Endothelial cell of umbilical vein (primary cell): ENCODE data around the gene CAPN8. TPM values are rescaled to one million over a fixed set of nuclear protein-coding genes. Genes with fewer than 3 reads are reported as not detected.

ENCODE experiments used
- BruUV-seq: library from RNA; stranded (reverse); fragments of 400-500 nt; replicated peaks from 2 replicates; lab custom pipeline; 2021; lab: Mats Ljungman, UMichigan
- CTCF ChIA-PET: fragments of 300-600, 350-600 bp; sonication (Branson Sonifier 250); formaldehyde crosslinking; loops from one replicate; lab custom pipeline; 2021; ENCODE audit warnings: antibody characterized with exemption, inconsistent platforms; lab: Charles Lee
- POLR2A ChIA-PET: fragments of 300-600, 350-600 bp; sonication (Branson Sonifier 250); formaldehyde crosslinking; loops from one replicate; lab custom pipeline; 2021; ENCODE audit warnings: antibody characterized with exemption, inconsistent platforms; lab: Charles Lee
- DNase-seq: peaks from one replicate; pipeline ENCODE4 v3.0.0-alpha.2; 2011; ENCODE audit warnings: low read depth, low spot score
- FAIRE-seq: peaks from 2 replicates; lab custom pipeline; 2011; peaks lifted over from hg19 to GRCh38; lab: Jason Lieb, UNC
- H2AFZ ChIP-seq: 2 replicates; pipeline ENCODE4 v1.6.0; 2012; ENCODE audit warnings: low read depth, low read length, control low read depth, inconsistent platforms
- H3K27ac ChIP-seq: 2 replicates; pipeline ENCODE4 v1.5.1; 2011; ENCODE audit warnings: low read depth, mild to moderate bottlenecking, control low read depth, low read length, moderate library complexity; ENCODE audit not compliant: insufficient read depth
- H3K27me3 ChIP-seq, 2 experiments: 2 replicates each; pipeline versions ENCODE4 v1.6.0 to v1.6.1; 2011; ENCODE audit warnings: low read length in 2 of 2, mixed read lengths in 1 of 2; ENCODE audit not compliant: control insufficient read depth in 2 of 2, insufficient read depth in 2 of 2
- H3K36me3 ChIP-seq, 2 experiments: 2 replicates in 1 of 2; 3 replicates in 1 of 2; pipeline ENCODE4 v1.5.1; 2011; ENCODE audit warnings: low read length in 2 of 2, mild to moderate bottlenecking in 1 of 2, moderate library complexity in 1 of 2; ENCODE audit not compliant: control insufficient read depth in 2 of 2, insufficient read depth in 2 of 2; ENCODE audit errors: extremely low read depth in 1 of 2
- H3K4me1 ChIP-seq: 3 replicates; pipeline ENCODE4 v1.5.1; 2011; ENCODE audit warnings: mild to moderate bottlenecking, low read length; ENCODE audit not compliant: control insufficient read depth, insufficient read depth; ENCODE audit errors: extremely low read depth
- H3K4me2 ChIP-seq: 2 replicates; pipeline ENCODE4 v1.6.1; 2011; ENCODE audit warnings: low read length, control low read depth, mixed read lengths; ENCODE audit not compliant: insufficient read depth
- H3K4me3 ChIP-seq, 3 experiments: fragments of 200-600 bp in 1 of 3; sonication (generic), shearing (Covaris generic) in 1 of 3; replicated peaks in 1 of 3; 2 replicates each; pipeline ENCODE4 v1.5.1; 2011 to 2016; ENCODE audit warnings: control low read depth in 3 of 3, low read length in 3 of 3, mild to moderate bottlenecking in 2 of 3, inconsistent platforms in 1 of 3, low read depth in 1 of 3, moderate library complexity in 1 of 3; ENCODE audit not compliant: insufficient read depth in 1 of 3
- H3K79me2 ChIP-seq: 2 replicates; pipeline ENCODE4 v1.6.0; 2012; ENCODE audit warnings: low read length, inconsistent platforms; ENCODE audit not compliant: control insufficient read depth, insufficient read depth
- H3K9ac ChIP-seq: replicated peaks from 2 replicates; pipeline ENCODE3; 2011; ENCODE audit warnings: low read length, control low read depth; ENCODE audit not compliant: insufficient read depth; ENCODE audit errors: extremely low read depth
- H3K9me1 ChIP-seq: replicated peaks from 3 replicates; pipeline ENCODE4 v1.6.0; 2011; ENCODE audit warnings: mild to moderate bottlenecking, low read length; ENCODE audit not compliant: control insufficient read depth, insufficient read depth; ENCODE audit errors: extremely low read depth
- H3K9me3 ChIP-seq: replicated peaks from 2 replicates; pipeline ENCODE4 v1.5.1; 2012; ENCODE audit warnings: low read length, inconsistent platforms; ENCODE audit not compliant: control insufficient read depth, insufficient read depth
- H4K20me1 ChIP-seq: replicated peaks from 2 replicates; pipeline ENCODE3; 2011; ENCODE audit warnings: mild to moderate bottlenecking, low read length; ENCODE audit not compliant: control insufficient read depth, insufficient read depth; ENCODE audit errors: extremely low read depth
- EZH2 ChIP-seq: IDR thresholded peaks from 2 replicates; pipeline ENCODE4 v1.6.1; 2012; ENCODE audit warnings: borderline replicate concordance, low read depth, mild to moderate bottlenecking, moderate library complexity, low read length, inconsistent platforms; ENCODE audit not compliant: severe bottlenecking
- FOS ChIP-seq: IDR thresholded peaks from 2 replicates; pipeline ENCODE4 v1.6.1; 2011; ENCODE audit warnings: mild to moderate bottlenecking, low read length, moderate library complexity, borderline replicate concordance; ENCODE audit not compliant: insufficient read depth
- GATA2 ChIP-seq: IDR thresholded peaks from 2 replicates; pipeline ENCODE4 v1.7.0; 2011; ENCODE audit warnings: low read depth, mild to moderate bottlenecking, moderate library complexity, mixed read lengths, low read length; ENCODE audit not compliant: insufficient read length, insufficient read depth
- JUN ChIP-seq: IDR thresholded peaks from 2 replicates; pipeline ENCODE4 v1.6.1; 2011; ENCODE audit warnings: borderline replicate concordance, low read depth; ENCODE audit not compliant: insufficient read length, insufficient read depth
- MYC ChIP-seq: IDR thresholded peaks from one replicate; pipeline ENCODE4 v1.6.1; 2011; ENCODE audit warnings: mild to moderate bottlenecking, low read depth, low read length
- POLR2A ChIP-seq: IDR thresholded peaks from 2 replicates; pipeline ENCODE4 v1.6.1; 2012; ENCODE audit warnings: low read depth, mild to moderate bottlenecking, control low read depth, low read length
- POLR2AphosphoS5 ChIP-seq: IDR thresholded peaks from 2 replicates; pipeline ENCODE4 v1.6.1; 2012; ENCODE audit warnings: low read depth, mild to moderate bottlenecking, control low read depth, low read length, moderate library complexity; ENCODE audit not compliant: insufficient read depth
- dilution Hi-C: fragments of 300-500 bp; cut with MboI; formaldehyde crosslinking; loops from one replicate; pipeline ENCODE4 v1.15.0; 2019; ENCODE audit warnings: low sequenced_read_pairs; ENCODE audit not compliant: extremely low pct_ligation_motif_present
- intact Hi-C: fragments of 100-400 bp; cut with micrococcal nuclease; formaldehyde crosslinking; loops from one replicate; pipeline ENCODE4 v1.10.0; 2022
- polyA plus RNA-seq, 4 experiments: library from polyadenylated mRNA; depleted of rRNA in 3 of 4; stranded (reverse) in 3 of 4; unstranded in 1 of 4; fragments of >200 nt; gene quantifications; 2 replicates each; pipeline versions ENCODE4 v1.2.1 to v1.2.3, GENCODE V29; 2011 to 2012; ENCODE audit warnings: missing spikeins in 1 of 4
- total RNA-seq: library from RNA; stranded (reverse); gene quantifications from 2 replicates; pipeline ENCODE4 v1.2.3, GENCODE V29; 2021
- TF ChIP-seq, protein P1 (sequence below): IDR thresholded peaks from 2 replicates; pipeline ENCODE4 v1.6.1; 2011; ENCODE audit not compliant: insufficient read depth, insufficient read length
- TF ChIP-seq, protein P2 (sequence below), 2 donors: IDR thresholded peaks; 1 replicate in 1 of 2; 2 replicates in 1 of 2; pipeline ENCODE4 v1.5.1; 2011; ENCODE audit warnings: low read length in 2 of 2, mild to moderate bottlenecking in 2 of 2, moderate library complexity in 2 of 2, control low read depth in 1 of 2, inconsistent platforms in 1 of 2, low read depth in 1 of 2; ENCODE audit not compliant: insufficient read depth in 1 of 2; ENCODE audit errors: extremely low read depth in 1 of 2

CAPN8 gene
- total and polyA plus RNA-seq, 2 donors (not counting 3 experiments of a cell fraction or from before 2014, with no cell fraction given) = not detected

DNA sequence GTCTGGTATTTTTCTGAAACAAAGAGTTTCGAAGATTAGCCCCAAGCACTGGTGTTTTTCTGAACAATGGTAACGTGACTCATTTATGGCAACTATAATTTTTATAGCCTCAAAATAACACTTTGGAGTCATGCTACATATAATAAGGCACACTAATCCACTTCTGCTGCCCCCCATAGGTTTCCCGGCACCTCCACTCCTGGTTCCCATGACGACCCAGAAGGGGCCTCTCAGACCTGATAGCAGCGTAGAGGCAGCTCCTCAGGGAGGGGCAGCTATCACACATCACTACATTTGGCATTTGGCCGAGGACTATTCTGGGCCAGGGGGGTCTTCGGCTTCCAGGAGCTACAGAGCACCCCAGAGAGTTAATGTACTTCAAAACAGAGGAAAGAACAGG lies 23.3 kb downstream of the CAPN8 start:
- Histone ChIP-seq H3K9me1 (no peaks in the 10 kb centered on the region), H4K20me1 (no peaks in the 10 kb centered on the region), H2AFZ (no peak overlapping the region), H3K27ac (no peak overlapping the region), H3K4me3 (no peak overlapping the region), H3K36me3 (no peaks in the 10 kb centered on the region), H3K9ac (no peak overlapping the region), H3K27me3 (peaks cover 3 to 6% of the 10 kb centered on the region in 2 experiments), H3K4me2 (no peak overlapping the region), H3K4me1 (no peaks in the 10 kb centered on the region), H3K79me2 (no peaks in the 10 kb centered on the region), H3K9me3 (no peaks in the 10 kb centered on the region)
- DNase-seq = no peak
- TF ChIP-seq GATA2 = no peak
- TF ChIP-seq, protein P1, sequence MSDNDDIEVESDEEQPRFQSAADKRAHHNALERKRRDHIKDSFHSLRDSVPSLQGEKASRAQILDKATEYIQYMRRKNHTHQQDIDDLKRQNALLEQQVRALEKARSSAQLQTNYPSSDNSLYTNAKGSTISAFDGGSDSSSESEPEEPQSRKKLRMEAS = no peak
- TF ChIP-seq FOS = no peak
- no peak for TF ChIP-seq JUN
- no peak for TF ChIP-seq MYC
- TF ChIP-seq EZH2 = no peak
- TF ChIP-seq POLR2A = no peak
- TF ChIP-seq POLR2AphosphoS5 = no peak
- TF ChIP-seq, protein P2, sequence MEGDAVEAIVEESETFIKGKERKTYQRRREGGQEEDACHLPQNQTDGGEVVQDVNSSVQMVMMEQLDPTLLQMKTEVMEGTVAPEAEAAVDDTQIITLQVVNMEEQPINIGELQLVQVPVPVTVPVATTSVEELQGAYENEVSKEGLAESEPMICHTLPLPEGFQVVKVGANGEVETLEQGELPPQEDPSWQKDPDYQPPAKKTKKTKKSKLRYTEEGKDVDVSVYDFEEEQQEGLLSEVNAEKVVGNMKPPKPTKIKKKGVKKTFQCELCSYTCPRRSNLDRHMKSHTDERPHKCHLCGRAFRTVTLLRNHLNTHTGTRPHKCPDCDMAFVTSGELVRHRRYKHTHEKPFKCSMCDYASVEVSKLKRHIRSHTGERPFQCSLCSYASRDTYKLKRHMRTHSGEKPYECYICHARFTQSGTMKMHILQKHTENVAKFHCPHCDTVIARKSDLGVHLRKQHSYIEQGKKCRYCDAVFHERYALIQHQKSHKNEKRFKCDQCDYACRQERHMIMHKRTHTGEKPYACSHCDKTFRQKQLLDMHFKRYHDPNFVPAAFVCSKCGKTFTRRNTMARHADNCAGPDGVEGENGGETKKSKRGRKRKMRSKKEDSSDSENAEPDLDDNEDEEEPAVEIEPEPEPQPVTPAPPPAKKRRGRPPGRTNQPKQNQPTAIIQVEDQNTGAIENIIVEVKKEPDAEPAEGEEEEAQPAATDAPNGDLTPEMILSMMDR (IDR thresholded peaks at IDR 0.05; ENCODE audit: extremely low read depth in 1 of 2, insufficient read depth in 1 of 2, low read depth in 1 of 2, low read length in 2 of 2) = no peak
- ChIA-PET CTCF (no interaction called here), POLR2A (no interaction called here)
- no TSS peak for BruUV-seq
- no peak for FAIRE-seq
- dilution Hi-C loops (no loop called here), intact Hi-C loops (no loop called here)
